NCI-H2196 treated with DMSO at 0.1 percent for 48 hours (cell line): ENCODE measurements around the gene ZNF423.

Experiments used
- DNase-seq: peaks from one replicate; lab custom pipeline; 2025; ENCODE audit not compliant: unreplicated experiment; lab: John Stamatoyannopoulos, UW

Gene ZNF423

DNA sequence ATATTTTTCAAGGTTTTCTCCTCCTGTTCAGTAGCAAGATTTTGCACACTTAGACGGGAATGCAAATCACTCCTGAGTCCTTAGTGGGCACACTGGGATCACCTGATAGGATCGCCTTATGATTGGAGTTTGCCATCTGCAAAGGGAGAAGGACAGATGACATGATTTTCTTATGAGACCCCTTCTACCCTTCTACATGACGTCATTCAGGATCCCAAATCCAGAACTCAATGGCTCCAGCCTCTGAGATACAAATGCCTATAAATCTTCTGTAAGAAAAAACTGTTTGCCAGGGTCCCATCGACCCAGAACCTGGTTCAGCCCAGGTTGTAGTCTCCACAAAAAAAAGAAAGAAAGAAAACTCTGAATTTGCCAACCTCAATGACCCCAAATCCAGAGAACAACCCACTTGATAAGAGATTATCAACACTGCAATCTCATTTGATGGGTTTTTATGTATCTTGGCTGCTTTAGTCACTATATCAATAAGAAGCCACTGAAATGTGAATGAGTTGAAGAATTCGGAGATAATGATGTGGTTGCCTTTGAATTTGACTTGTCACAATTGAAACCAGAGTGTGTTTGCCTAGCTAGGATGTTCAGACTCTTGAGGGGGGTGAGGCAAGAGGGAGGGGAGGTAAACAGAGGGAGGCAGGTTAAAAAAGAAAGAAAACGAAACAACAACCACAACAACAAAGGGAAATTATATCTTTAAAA is 6.7 kb downstream of the ZNF423 start:
- DNase-seq, result no peak

DNA sequence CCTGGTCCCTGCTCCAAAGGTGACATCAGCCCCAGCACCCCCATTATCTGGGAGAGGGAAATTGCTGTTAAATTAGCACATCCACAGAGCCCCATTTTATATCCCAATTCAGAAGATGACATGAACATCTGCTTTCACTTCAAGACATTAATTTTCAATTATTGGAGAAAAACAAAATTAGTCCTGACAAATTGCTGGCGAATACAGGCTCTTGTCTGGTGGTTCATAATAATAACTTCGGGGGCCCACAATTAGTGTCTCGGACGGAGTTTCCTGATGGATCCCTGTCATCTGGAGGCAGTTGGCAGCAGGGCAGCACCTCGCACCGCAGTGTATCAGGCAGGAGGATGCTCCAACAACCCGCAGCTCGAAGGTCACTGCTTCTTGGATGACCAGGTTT is 7.4 kb downstream of the ZNF423 start:
- no peak for DNase-seq

DNA sequence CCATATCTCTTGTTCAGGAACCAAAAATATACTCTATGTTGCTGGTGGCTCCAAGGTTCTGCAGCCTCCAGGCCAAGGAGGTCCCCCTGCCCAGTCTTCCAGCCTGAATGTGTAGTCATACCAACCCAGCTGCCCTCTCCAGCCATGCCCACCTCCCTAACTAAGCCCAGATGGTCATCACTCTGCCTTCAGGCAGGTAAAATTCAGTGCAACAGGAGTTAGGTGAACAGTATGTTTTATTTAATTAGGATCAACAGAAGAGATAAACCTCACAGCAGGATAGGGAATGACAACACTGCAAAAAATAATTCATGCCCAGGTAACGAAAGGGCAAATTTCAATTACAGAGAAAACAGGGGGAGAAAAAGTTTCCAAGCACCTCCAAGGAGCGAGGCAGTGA is 9.1 kb downstream of the ZNF423 start:
- DNase-seq, result no peak

DNA sequence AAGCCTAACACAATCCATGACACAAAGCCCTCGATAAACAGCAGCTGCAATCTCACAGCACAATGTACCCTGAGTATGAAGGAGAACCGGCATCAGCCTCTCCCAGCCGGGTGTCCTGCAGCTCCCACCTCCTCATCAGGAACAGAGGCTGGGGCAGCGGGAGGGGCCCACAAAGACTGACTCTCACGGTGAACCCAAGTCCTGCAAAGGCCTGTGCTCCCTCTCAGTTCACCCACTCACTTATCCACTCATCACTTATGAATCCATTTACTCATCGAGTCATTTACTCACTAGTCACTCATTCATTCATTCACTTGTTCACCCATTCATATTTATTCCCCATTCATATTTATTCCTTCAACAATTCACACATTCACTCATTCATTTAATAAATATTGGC is 11.6 kb downstream of the ZNF423 start:
- no peak for DNase-seq

DNA sequence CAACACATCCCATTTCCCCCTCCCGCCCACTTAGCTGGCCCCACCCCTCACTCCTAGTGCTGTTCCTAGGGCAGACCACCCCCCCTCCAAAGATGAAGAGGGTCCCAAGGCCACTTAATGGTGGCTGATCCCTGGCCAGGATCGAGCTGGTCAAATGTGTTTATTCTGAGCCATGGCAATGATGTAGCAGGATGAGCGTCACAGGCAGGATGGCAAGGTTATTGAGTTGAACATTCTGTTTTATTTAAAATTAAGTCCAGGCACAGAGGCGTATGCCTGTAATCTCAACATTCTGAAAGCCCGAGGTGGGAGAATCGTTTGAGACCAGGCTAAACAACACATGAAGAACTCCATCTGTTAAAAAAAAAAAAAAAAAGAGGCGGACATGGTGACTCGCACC is 12.2 kb downstream of the ZNF423 start:
- no peak for DNase-seq

DNA sequence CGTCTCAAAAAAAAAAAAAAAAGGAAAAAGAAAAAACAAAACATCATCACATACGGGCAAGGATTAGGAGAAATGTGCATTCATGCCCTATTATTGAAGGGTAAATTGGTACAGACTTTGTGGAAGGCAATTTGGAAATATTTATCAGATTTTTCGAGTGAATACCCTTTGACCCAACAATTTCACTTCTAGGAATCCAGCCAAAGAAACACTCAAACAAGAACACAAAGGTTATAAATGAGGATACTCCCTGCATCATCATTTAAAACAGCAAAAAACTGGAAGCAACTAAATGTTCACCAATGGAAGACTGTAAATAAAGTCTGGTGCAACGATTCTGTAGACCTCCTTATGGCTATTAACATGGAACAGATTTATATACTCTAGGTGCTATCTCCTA is 12.9 kb downstream of the ZNF423 start:
- no peak for DNase-seq

DNA sequence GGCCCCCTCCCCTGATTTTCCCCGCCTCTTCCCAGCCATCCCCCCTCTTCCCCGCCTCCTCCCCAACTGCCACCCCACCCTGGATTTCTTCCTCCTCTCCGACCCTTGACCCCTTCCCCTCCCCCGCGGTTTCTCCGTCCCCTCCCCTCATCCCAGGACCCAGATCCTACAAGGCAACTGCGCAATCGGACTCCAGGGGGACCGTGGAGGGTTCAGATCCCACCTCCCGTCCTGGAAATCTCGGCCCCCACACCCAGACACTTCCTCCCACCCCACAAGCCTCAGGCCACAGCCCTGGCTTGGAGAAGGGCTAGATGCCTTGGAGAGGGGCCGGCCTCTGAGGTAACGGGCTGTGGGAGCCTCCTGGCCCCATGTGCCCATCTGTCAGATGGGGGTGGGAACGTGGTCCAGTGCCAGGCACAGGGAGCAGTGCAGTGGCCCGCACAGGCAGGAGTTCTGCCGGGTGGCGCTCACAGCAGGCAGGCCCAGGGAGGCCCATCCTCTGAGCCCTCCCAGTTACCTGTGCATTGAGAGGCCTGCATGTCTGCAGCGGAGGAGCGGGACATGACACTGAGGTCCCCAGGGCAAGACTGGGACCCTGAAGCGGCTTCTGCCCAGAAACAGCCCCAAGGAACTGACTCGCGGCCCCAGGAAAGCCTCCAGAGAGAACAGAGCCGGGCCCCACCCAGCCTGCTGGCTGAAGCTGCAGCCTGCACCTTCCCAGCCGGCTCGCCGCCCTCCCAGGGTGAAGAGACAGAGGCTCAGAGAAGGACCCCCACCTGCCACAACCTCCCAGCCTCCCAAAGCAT is 16.7 kb downstream of the ZNF423 start:
- no peak for DNase-seq

DNA sequence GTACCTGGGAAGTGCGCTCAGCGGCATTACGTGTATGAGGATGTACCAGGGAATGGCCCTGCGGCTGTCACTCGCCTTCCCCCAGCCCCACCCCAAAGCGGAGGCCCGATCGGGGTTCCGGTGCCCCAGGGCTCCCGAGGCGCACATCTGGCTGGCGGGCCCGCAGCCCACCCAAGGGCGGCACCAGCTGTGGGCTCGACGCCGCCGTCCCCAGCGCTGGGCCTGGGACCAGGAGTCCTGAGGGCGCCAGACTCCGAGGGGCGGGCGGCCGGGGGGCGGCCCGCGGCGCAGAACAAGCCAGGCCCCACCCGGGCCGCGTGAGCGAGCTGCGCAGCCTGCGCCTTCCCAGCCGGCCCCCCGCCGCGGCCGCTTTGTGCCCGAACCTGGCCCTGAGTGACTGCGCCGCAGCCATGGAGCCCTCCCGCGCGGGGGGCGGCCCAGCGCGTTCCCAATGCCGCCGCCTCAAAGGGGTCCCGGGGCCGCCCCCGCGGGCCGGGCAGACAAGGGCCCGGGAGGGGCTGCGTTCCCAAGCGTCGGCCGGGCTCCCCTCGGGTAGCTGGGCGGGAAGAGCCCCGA is 17.4 kb downstream of the ZNF423 start:
- no peak for DNase-seq

DNA sequence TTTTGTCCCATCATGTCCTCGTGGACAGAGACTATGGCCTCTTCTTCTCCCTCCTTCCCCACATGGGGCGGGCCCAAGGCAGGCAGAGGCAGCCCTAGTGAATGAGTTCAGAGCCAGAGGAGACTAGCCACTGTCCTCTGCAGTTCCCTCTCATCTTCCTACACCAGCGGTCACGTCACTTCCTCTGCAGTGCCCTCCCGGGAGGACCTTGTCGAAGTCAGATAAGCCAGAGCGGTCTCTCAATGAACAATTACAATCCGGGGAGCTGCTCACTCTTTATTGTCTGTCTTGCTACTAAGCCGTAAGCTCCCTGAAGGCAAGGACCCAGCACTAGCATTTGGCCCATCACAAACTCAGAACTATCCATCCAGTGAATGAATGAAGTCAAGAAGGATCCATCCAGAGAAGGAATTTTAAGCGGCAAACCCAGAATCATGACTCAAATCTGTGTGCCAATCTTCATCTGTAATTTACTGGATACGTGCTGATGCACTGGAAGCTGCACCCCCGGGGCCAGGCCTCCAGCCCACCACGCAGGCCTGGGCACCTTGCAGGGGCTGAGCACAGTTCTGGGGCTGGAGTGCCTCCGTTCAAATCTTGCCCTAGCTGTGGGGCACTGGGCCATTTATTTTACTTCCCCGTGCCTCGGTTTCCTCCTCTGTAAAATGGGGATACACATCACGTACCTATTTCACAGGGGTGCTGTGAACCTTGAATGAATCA is 18.1 kb downstream of the ZNF423 start:
- DNase-seq, result no peak

DNA sequence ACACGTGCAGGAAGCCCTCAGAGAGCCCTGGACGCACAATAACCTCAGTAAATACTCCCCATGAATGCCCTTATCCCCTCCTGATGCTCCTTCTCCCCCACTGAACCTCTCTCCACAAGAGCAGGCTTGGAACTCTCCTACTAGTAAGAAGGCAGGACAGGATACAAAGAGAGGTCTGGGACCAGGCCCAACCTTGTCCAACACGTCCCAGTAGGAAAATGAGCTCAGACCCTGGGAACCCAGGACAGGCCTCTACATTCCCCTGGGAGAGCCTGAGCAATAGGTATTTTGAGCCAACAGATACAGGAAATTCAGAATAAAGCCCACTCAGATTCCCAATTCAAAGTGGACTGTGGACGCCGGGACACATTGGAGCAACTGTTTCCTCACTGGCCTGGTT is 19.2 kb downstream of the ZNF423 start:
- DNase-seq, result no peak

DNA sequence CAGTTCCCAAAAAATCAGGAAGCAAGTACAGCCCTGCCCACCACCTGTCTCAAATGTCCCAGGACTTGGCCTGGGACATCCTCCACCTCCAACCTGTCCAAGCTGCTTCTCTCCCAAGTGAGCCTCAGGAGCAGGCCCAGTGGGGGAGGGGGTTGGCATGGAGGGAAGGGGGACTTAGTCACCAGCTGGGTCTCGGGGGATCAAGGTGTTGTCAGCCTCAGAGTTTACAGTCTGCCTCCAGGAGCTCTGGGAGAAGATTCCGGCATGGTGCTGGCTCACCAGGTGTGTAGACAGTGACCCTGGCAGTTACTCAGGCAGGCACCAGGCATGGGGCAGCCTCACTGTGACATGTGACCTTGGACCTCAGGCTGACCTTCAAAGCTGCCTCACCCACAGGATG is 19.7 kb downstream of the ZNF423 start:
- DNase-seq, result no peak

DNA sequence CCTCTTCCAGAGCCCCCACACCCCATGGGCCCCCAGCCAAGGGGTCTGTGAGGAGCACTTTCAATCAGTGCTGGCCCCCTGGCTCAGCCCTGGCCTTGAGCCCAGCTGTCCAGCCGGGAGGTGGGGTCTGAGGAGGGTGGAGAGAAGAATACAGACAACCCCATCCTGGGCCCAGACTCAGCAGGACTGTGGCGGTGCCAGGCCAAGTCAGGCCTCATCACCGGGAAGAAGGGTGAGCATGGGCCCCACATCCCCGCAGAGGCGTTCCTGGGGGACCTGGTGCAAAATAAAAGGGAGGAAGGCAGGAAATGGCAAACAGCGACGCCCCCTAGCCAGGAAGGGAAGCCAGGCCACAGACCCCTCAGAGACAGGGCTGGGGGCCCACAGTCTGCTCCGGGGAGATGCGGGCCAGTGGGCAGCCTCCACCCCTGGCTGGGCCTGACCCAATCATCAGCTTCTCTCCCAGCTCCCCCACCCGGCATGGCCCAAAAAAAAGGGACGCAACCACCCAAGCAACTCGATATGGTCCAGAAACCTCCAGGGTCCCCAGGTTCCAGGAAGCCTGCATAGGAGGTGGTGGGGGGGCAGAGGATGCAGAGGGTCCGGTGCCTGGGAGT is 20.6 kb downstream of the ZNF423 start:
- no peak for DNase-seq

DNA sequence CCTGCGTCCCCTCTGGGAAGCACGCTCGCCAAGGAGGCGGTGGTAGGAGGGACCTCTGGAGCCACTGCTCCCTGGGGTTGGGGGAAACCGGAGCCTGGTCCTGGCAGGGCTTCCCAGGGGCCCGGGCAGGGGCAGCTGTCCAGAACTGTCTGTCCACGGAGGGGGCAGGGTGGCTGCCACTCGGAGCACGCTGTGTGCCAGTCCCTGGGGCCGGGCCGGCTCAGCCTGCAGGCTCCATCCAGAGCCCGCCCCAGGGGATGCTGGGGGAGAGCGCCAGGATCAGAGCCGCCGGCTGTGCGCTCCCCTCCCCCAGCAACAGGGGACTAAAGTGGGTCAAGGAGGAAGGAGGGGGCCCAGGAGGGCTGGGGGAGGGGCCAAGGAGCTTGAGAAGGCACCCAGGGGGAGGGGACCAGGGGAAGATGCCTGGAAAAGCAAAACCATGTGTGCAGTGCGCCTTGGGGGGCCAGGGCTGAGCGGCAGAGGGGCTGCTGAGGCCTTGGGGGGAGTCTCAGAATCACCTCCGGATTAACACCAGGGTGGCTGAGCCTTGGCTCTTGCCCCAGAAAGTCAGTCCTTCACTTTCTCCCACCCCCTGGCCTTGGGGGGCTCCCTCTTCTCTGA is 21.3 kb downstream of the ZNF423 start:
- no peak for DNase-seq

DNA sequence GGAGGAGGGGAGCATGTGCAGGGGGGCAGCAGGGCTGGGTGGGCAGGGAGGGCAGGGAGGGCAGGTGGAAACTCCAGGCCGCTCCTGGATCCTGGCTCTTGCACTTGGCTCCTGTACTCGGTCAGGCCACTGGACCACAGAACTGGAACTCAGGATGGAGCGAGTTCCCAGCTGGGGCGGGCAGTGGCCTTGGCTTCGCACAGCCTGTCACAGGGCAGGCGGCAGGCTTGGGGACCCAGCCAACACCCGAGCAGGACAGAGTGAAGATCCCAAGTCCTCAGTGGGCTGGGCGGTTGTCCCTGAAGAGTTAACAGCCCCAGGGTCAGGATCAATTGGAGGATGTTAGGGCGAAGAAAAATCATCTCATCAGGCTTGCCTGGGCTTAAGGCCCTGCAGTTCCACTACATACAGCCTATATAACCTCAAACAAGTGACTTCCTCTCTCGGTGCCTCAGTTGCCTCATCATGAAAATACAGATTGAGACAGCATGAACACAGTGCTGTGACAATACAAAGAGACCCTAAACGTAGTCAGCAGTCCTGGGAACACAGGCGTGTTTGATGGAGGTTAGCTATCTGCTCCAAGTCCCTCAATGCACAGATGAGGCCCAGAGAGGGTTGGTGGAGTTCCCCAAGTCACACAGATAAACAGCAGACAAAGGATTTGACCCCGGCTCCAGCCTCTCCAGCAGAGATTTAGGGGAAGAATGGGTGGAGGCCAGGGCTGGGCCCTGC is 21.9 kb downstream of the ZNF423 start:
- DNase-seq, result no peak

DNA sequence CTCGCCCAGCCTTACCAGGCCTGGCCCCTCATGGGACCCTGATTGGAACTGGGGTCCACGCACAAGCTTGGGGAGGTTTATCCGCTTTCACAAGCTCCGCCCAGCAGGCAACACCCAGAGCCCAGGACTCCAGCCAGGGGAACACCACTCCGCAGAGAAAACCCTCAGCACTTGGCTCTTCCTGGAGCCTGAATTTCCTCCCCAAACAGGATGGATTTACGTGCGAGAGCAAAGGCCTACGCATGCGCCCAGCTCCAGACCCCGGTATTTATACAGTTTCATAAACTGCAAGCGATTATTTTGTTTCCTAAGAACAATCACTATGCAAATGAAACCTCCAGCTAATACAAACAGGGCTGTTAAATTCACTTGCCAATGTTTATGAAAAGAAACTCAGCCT is 22.8 kb downstream of the ZNF423 start:
- DNase-seq, result no peak

DNA sequence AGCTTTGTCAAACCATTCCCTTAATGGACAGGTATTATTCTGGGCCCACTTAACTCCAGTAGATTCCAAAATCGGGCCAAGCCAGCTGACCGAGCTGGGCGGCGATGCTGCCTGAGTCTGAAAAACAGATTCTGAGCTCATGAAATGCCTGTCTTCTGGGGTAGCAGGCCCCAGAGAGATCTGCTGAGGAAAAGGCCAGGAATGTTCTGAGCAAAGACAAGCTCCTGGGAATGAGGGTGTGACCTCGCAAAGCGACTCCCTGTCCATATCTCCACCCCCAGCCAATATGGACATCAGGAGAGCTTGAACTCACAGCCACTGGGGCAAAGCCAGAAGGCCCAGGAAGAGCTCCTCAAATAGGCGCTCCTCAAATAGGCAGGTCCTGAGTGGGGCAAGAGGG is 23.7 kb downstream of the ZNF423 start:
- no peak for DNase-seq

DNA sequence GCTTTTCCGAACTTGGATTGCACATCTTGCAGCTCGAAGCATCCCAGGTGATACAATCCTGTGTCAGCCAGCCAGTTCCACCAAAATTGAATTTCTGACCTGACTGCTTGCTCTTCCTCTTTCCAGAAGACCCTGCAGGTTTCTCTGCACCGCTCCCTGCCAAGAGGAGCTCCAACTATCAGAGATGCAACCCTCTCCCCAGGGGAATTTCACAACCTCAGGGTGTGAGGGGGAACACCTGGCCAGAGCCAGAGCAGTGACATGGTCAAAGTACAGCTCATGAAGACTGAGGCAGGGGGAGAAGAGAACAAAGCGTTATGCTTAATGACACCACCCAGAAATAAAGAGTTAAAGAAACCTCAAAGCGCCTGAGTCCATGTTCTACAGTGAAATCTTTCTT is 25.0 kb downstream of the ZNF423 start:
- DNase-seq, result no peak

DNA sequence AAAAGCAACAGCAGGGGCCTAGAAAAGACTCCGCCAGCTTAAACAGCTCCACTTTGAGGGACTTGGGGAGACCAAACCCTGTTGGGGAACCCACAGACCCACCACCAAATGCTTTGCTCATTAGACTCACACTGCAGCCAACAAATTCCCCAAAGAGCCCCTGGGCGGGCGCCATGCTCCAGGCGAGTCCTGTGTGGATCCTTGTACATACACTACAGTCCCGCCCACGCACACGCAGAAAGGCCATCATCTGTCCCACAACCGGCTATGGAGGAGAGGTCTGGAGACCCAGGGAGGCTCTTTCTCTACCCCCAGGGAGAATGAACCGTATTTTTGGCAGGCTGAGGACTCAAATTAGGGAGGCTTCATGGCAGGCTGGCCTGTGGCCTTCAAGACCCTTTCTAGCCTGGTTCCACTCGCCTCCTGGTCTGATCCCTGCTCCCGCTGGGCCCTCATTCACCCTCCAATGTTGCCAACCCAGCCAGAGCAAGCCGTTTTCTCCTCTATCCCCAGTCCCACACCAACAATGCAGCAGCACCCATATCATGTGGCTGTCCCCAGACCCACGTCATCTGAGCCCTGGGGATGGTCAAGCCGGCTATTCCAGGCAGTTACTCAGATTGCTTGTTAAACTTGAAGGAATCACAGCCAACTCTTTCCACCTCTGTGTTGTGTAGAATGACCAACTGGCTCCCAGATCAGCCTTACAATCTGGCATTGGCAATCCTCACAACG is 27.2 kb downstream of the ZNF423 start:
- DNase-seq, result no peak

DNA sequence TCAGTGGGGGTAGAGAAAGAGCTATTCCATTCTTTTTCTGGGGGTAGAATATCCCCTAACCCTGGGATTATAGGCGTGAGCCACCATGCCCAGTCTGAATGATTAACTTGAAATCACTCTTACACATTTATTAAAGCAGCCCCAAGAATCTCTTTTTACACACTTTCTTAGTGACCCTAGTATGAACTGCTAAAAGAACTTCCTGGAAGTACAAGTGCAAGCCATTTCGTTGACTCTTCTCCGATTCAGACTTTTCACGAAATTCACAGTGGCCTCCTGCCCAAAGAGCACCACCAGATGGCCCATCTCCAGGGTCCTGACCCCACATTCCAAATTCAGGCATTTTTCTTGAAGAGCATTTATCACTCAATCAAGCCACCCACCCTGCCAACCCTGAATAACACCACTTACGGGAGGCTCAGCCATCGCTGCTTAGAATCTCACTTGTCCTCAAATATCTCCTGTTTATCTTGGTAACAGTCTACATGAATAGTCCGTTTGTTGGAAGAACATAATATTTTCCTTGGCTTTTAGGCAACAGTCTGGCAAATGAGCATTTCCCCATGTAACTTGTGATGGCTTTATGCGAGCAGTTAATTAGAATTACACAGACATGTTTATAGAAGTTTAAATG is 28.0 kb downstream of the ZNF423 start:
- no peak for DNase-seq
